ENCODE data around the gene DUOXA2. TPM values are rescaled to one million over a fixed set of nuclear protein-coding genes. Genes with fewer than 3 reads are reported as not detected.

Gene DUOXA2
- total RNA-seq, 1 experiment from 2014 or later, result not detected

- BruUV-seq (replicated peaks), result no TSS peak
- intact Hi-C loops (cut with micrococcal nuclease), result no loop called here
- Histone ChIP-seq H3K4me2 (ENCODE audit: low read length) (no peak overlapping the region), H3K27ac (ENCODE audit: low read length) (no peak overlapping the region), H4K20me1 (ENCODE audit: low read length) (no peaks in the 10 kb centered on the region), H3K9me3 (ENCODE audit: low read length) (no peaks in the 10 kb centered on the region), H2AFZ (ENCODE audit: low read length) (no peak overlapping the region), H3K36me3 (ENCODE audit: low read depth, low read length) (no peaks in the 10 kb centered on the region), H3K4me3 (ENCODE audit: low read length) (no peak overlapping the region), H3F3A (ENCODE audit: low read length, unreplicated experiment) (no peaks in the 10 kb centered on the region), H3K79me2 (ENCODE audit: low read length) (no peaks in the 10 kb centered on the region), H3K9ac (ENCODE audit: low read length) (no peak overlapping the region), H3K4me1 (ENCODE audit: insufficient read depth, low read length) (peaks cover 18% of the 10 kb centered on the region), H3K27me3 (ENCODE audit: low read length) (no peaks in the 10 kb centered on the region), H3K9me2 (replicated peaks; ENCODE audit: low read length) (no peaks in the 10 kb centered on the region)
- POLR2A ChIA-PET (ENCODE audit: unreplicated experiment), result no interaction called here
- ATAC-seq (no peak), DNase-seq (no peak)
- no peak for TF ChIP-seq EZH2phosphoT487 (IDR thresholded peaks at IDR 0.05; ENCODE audit: borderline replicate concordance, low read length)
- TF ChIP-seq CTCF (conservative IDR thresholded peaks at IDR 0.05; ENCODE audit: low read depth, low read length), result no peak
- TF ChIP-seq EZH2 (IDR thresholded peaks at IDR 0.05; ENCODE audit: low read length, unreplicated experiment), result no peak
- CTCF ChIA-PET, result no interaction called here
These were observed 38.1 kb downstream of the DUOXA2 start for GRCh38 chr15:45151998-45152828.

GRCh38 chr15:45155739-45156138 lies 41.6 kb downstream of the DUOXA2 start:
- Histone ChIP-seq H3K4me3 (ENCODE audit: low read length) (no peak overlapping the region), H3K27me3 (ENCODE audit: low read length) (no peaks in the 10 kb centered on the region), H3K9me2 (replicated peaks; ENCODE audit: low read length) (no peaks in the 10 kb centered on the region), H3K27ac (ENCODE audit: low read length) (no peak overlapping the region), H3K79me2 (ENCODE audit: low read length) (no peaks in the 10 kb centered on the region), H3K4me1 (ENCODE audit: insufficient read depth, low read length) (peaks cover 13% of the 10 kb centered on the region), H3K9me3 (ENCODE audit: low read length) (no peaks in the 10 kb centered on the region), H2AFZ (ENCODE audit: low read length) (no peak overlapping the region), H3K9ac (ENCODE audit: low read length) (no peak overlapping the region), H4K20me1 (ENCODE audit: low read length) (no peaks in the 10 kb centered on the region), H3F3A (ENCODE audit: low read length, unreplicated experiment) (no peaks in the 10 kb centered on the region), H3K4me2 (ENCODE audit: low read length) (no peak overlapping the region), H3K36me3 (ENCODE audit: low read depth, low read length) (no peaks in the 10 kb centered on the region)
- CTCF ChIA-PET, result no interaction called here
- BruUV-seq (replicated peaks), result no TSS peak
- POLR2A ChIA-PET (ENCODE audit: unreplicated experiment), result no interaction called here
- intact Hi-C loops (cut with micrococcal nuclease), result no loop called here
- ATAC-seq (no peak), DNase-seq (no peak)
- TF ChIP-seq EZH2phosphoT487 (IDR thresholded peaks at IDR 0.05; ENCODE audit: borderline replicate concordance, low read length), result no peak
- no peak for TF ChIP-seq EZH2 (IDR thresholded peaks at IDR 0.05; ENCODE audit: low read length, unreplicated experiment)
- TF ChIP-seq CTCF (conservative IDR thresholded peaks at IDR 0.05; ENCODE audit: low read depth, low read length), result no peak

GRCh38 chr15:45156744-45157455 lies 42.8 kb downstream of the DUOXA2 start:
- Histone ChIP-seq H3K4me2 (ENCODE audit: low read length) (no peak overlapping the region), H2AFZ (ENCODE audit: low read length) (no peak overlapping the region), H3K27ac (ENCODE audit: low read length) (no peak overlapping the region), H3K9me2 (replicated peaks; ENCODE audit: low read length) (no peaks in the 10 kb centered on the region), H3K9ac (ENCODE audit: low read length) (no peak overlapping the region), H3K27me3 (ENCODE audit: low read length) (no peaks in the 10 kb centered on the region), H3K36me3 (ENCODE audit: low read depth, low read length) (no peaks in the 10 kb centered on the region), H4K20me1 (ENCODE audit: low read length) (no peaks in the 10 kb centered on the region), H3K4me3 (ENCODE audit: low read length) (no peak overlapping the region), H3K79me2 (ENCODE audit: low read length) (no peaks in the 10 kb centered on the region), H3K4me1 (ENCODE audit: insufficient read depth, low read length) (peaks cover 13% of the 10 kb centered on the region), H3F3A (ENCODE audit: low read length, unreplicated experiment) (no peaks in the 10 kb centered on the region), H3K9me3 (ENCODE audit: low read length) (no peaks in the 10 kb centered on the region)
- TF ChIP-seq EZH2 (IDR thresholded peaks at IDR 0.05; ENCODE audit: low read length, unreplicated experiment) (no peak), CTCF (conservative IDR thresholded peaks at IDR 0.05; ENCODE audit: low read depth, low read length) (no peak), EZH2phosphoT487 (IDR thresholded peaks at IDR 0.05; ENCODE audit: borderline replicate concordance, low read length) (no peak)
- intact Hi-C loops (cut with micrococcal nuclease), result no loop called here
- ATAC-seq (no peak), DNase-seq (no peak)
- ChIA-PET CTCF (interaction anchor here (0.6 kb wide), 1 partner anchor 48 kb away, joined by 3 read pairs; no protein-coding TSS in a partner anchor), POLR2A (ENCODE audit: unreplicated experiment) (no interaction called here)
- no TSS peak for BruUV-seq (replicated peaks)

All from PC-3 (cell line).